HG02943 (cell line): Measurements from ENCODE around the gene AK5.

Source experiments
- ATAC-seq: cut with Tn5 transposase; IDR thresholded peaks from one replicate; pipeline ENCODE4 v1.9.1; 2021; ENCODE audit warnings: mild to moderate bottlenecking, low read depth, moderate library complexity; ENCODE audit not compliant: unreplicated experiment

The AK5 gene

DNA sequence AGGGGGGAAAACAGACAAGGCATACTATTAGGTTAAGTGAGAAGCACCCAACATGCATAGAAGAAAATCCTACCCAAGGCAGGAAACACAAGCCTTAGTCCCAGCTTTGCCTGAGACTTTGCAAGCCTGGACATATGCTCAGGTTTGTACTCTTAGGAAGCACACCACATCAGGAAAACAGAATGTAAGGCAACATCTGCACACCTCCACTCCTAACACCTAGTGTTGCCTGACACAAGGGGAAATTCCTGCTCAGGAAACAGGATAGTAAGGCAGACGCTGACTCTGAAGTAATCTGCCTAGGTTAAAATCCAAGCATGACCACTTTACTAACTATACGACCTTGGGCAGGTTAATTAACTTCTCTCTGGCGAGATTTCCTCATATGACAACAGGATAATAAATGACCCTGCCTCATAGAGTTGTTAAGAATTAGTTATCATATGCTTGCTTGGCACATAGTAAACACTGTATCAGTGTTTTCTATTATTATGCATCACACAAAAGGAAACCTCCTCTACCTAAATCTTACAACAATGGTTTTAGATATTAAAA lies 280.9 kb downstream of the AK5 start:
- no peak for ATAC-seq

DNA sequence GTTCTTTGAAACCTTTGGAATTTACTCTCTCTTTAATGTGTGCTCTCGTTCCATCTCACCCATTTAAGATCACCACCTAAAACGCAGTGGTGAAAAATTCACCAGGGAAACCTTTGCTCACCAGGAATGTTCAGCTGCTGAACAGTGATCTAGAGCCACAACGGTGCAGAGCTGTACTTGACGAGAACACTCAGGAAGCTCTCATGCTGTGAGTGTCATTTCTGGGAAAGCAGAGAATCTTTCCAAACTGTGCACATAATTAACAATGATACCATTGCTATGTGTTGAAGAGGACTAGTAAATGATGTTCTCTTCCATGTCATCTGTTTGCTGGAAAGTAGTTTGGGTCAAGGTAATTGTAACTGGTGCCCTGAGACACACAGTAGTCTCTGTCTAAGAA lies 283.5 kb downstream of the AK5 start:
- no peak for ATAC-seq

DNA sequence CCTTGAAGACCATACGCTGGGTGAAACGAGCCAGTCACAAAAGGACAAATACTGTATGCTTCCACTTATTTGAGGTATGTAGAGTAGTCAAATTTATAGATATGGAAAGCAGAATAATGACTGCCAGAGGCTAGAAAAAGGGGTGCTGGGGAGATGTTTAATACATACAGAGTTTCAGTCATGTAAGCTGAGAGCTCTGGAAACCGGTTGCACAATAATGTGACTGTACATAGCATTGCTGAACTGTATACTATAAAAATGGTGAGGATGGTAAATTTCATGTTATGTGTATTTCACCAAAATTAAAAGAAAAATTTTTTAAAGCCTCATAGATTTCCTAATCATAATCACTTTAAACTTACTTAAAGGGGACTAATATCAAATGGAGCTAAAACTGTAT lies 289.8 kb downstream of the AK5 start:
- no peak for ATAC-seq

DNA sequence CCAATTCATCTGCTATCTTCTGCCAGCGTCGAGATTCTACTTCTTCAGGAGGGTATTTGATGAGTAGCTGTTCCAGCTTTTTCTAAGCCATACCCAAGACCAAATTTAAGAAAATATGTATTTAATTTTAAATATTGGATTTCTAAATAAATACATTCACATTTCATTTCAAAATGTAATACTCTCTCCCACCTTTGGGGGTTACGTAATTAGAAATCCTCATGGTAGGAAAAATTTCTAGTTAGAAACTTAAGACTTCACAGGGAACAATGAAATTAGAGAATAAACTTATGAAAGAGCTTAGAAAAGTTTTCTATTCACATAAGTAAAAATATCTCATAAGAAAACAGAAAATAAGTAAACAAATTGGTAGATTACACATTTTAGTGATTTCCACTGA lies 297.7 kb downstream of the AK5 start:
- ATAC-seq: no peak

DNA sequence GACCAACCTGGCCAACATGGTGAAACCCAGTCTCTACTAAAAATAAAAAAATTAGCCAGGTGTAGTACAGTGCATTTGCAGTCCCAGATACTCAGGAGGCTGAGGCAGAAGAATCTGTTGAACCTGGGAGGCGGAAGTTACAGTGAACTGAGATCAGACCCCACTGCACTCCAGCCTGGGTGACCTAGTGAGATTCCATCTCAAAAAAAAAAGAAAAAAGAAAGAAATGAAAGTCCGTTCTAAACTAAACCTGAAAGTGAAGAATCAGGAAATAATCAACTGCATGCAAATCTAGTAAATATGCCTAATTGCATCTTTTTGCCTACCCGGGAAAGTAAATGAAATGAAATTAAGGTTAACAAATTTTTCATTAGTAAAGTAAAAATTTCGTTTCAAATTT lies 301.1 kb downstream of the AK5 start:
- ATAC-seq: no peak

DNA sequence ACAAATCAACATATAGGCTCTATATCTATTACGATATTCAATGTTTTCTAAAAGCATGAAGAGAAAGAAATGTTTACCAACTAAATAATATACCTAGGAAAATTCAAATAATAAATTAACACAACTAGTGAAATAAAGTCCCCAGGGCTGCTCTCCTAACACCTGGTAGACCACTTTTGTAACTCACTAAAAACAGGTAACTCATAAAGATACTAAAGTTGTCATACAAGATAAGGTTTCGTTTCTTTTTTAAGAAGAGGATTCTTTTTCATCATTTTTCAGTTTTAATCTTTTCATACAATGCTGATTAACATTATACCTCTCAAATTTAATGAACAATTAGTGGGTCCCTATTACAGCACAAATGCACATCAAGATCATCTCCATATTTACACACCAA lies 301.7 kb downstream of the AK5 start:
- no peak for ATAC-seq

DNA sequence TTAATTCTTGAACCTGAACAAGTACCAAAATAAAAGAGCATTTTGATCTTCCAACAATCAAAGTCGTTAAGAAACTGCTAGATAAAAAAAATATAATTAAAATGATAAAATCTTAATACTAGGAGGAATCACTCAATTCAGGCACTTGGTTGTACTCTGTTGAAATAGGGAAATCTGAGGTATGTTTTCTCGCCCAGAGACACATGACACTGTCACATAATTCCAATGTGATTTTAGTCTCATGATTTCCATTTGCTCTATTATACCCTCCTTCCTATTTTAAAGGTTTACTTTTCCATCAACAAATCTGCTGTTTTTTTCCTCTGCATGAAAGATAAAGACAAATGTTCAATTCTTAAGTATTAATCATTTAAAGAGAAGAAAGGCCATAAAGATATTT lies 303.1 kb downstream of the AK5 start:
- no peak for ATAC-seq

DNA sequence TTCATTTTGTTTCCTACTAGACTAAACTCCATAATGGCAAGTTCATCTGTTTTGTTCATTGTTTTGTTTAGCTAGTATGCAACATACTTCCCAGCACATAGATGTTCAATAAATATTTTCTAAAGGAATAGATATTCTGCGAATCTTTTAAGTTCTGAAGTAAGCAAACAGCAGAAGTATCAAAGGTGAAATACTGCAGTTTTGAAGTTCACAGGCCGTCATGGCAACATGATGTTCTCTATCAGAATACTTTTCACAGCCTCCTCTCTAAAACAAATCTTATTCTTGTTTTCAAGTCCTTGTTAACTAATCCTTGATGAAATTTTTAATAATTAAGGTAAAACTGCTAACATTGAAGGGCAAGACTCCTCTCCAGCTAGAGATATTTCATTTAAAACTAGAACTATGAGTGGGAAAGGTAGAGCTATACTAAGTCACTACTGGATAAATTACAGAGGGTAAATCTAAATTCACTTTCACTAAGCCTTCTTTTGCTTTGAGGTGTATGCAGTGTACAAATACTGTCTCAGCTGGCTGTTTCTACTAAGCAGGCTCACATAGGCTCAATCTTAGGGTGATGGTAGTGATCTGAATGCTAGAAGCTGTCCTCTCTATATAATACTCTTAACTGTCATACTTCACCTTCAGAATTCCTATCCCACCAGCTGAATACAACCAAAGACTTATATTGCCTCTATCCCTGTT lies 303.9 kb downstream of the AK5 start:
- ATAC-seq: no peak

DNA sequence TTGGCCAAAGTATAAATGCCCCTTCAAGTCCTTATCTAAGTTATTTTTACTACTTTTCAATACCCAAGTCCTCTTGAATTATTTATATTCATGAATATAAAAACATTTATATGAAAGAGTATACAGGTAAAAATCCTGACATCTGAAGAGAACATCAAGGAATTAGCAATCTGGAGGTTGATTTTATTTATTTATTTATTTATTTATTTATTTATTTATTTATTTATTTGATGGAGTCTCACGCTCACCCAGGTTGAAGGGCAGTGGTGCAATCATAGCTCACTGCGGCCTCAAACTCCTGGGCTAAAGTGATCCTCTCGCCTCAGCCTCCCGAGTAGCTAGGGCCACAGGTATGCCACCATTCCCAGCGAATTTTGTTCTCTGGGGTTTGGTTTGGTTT lies 307.4 kb downstream of the AK5 start:
- no peak for ATAC-seq

DNA sequence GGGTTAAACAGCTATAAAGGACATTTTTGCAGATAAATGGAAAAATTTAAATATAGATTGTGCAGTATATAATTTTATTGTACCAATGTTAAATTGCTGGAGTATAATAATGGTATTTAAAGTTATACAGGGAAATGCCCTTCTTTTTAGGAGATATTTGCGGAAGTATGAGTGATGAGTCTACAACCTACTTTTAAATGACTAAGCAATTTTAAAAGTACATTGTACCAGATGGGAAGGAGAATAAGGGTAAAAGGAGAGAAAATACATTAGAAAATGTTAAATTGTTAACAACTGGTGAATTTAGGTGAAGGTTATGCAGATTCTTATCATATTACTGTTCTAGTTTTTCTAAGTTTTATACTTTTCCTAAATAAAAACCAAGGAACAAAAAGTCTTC lies 308.8 kb downstream of the AK5 start:
- no peak for ATAC-seq

DNA sequence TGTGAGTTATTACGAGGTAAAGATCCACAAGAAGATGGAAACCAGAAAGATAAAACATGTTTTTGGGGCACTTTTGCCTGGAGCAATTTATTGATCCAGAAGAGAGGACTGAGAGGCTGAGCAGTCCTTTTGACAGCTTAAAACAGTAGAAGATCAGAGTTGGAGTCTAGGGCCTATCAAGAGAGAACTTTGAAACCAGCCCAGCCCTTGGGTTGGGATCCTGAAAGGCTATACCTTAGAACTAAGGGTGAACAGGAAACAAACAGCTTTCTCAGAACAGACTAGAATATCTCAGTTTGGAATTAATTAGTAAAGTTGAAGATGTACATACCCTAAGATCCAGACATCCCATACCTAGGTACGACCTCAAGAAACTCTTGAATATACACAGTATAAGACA lies 311.1 kb downstream of the AK5 start:
- no peak for ATAC-seq

DNA sequence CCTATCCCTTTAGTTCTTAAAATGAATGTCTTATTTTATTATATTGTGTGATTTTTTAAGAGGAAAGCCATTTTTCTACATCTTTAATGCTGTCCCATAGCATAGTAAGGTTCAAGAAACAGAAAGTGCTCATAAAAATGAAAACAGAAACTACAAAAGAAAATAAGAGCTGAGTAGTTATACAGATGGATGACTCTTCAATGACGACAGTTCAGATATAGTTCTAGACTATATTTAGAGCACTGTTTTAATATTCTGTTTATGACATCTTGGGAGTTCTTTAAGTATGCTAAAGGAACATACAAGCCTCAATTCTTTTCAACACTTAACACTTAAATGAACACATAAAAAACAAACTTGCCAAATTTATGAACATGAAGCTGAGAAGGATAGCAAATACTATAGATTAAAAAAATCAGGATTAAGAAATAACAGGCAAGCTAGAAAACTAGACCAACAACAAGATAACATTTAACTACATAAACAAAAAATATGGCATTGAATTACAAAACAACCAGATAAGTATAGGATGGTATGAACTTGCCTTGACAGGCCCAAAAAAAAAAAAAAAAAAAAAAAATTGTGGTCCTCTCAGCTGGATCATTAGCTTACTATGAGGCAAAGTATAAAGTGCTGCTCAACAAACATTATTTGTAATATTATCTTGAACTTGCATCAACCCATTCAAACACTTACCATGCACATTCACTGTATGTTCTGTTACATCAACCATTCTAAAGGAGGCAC lies 312.7 kb downstream of the AK5 start:
- ATAC-seq: peak; percentile 93

DNA sequence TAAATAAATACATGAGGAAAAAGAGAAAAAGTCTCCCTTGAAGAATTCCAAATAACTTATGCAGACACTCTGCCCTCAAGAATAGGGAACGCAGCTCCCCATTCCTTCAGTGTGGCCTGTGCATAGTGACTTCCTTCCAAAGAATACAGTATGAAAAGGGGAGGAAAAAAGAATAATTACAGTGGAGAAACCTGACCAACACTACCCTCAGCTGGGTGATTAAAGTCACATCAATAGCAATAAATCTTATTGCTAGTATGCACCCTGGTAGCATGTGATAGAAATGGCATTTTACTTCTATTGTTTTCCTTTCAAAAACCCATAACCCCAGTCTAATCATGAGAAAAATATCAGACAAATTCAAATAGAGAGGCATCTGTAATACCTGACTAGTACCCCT lies 315.5 kb downstream of the AK5 start:
- ATAC-seq: no peak

DNA sequence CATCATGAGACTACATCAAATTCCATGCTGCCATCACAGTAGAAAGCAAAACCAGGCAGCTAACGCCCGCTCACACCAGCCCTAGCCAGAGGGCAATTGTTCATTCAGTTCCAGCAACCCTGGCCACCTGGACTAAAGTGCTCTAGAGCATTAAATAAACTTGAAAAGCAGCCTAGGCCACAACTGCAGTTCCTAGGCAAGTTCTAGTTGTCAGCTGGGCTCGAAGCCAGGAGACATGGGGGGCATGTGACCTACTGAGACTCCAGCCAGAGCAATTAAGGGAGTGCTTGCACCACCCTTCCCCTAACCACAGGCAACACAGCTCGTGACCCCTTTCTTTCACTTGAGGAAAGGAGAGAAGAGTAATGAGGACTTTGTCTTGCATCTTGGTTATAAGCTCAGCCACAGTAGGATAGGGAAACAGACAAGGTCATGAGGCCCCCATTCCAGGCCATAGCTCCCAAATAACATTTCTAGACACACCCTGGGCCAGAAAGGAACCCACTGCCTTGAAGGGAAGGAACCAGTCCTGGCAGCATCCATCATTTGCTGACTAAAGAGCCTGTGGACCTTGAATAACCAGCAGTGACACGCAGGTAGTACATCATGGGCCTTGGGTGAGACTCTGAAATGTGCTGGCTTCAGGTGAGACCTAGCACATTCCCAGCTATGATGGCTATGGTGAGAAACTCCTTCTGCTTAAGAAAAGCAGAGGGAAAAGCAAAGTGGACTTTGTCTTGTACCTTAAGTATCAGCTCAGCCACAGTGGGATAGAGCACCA lies 323.6 kb downstream of the AK5 start:
- ATAC-seq: no peak

DNA sequence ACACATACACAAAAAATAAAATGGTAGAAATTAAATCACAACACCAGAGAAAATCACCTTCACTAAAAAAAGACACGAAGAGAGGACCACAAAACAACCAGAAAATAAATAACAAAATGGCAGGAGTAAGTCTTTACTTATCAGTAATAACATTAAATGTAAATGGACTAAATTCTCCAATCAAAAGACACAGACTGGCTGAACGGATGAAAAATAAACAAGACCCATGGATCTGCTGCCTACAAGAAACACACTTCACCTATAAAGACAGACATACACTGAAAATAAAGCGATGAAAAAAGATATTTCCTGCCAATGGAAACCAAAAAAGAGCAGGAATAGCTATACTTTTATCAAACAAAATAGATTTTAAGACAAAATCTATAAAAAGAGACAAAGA lies 327.1 kb downstream of the AK5 start:
- ATAC-seq: no peak
